ENCODE measurements around the gene ZSWIM9.

DNA sequence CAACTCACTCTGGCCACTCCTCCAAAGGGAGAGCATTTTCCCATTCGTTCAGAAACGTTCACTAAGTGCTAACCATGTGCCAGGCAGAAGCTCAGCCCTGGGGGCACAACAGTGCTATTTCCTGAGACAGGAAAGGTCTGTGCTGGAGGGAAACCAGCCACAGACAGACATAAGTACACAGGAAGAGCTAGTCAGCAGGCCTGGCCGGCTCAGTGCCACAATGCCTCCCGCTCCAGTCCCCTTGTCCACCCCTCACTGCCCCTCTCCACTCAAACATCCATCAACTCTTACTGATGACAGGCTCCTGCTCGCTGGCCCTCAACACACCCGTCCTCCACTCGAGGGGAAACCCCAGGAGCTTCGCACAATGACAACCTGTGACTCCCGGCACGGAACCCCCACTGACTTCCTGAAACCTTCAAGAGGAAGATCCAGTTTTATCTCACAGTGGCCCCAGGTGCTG, 48.5 kb upstream of the ZSWIM9 start:
- TF ChIP-seq, protein P1, sequence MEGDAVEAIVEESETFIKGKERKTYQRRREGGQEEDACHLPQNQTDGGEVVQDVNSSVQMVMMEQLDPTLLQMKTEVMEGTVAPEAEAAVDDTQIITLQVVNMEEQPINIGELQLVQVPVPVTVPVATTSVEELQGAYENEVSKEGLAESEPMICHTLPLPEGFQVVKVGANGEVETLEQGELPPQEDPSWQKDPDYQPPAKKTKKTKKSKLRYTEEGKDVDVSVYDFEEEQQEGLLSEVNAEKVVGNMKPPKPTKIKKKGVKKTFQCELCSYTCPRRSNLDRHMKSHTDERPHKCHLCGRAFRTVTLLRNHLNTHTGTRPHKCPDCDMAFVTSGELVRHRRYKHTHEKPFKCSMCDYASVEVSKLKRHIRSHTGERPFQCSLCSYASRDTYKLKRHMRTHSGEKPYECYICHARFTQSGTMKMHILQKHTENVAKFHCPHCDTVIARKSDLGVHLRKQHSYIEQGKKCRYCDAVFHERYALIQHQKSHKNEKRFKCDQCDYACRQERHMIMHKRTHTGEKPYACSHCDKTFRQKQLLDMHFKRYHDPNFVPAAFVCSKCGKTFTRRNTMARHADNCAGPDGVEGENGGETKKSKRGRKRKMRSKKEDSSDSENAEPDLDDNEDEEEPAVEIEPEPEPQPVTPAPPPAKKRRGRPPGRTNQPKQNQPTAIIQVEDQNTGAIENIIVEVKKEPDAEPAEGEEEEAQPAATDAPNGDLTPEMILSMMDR (IDR thresholded peaks at IDR 0.05; ENCODE audit: borderline replicate concordance, extremely low read depth, low read length, poor library complexity, severe bottlenecking): no peak
- no peak for TF ChIP-seq EZH2 (IDR thresholded peaks at IDR 0.05; ENCODE audit: borderline replicate concordance, low read depth, low read length, severe bottlenecking)
